Osteoblast (primary cell): Measurements from ENCODE around the gene ELMO1. TPM values are rescaled to one million over a fixed set of nuclear protein-coding genes. Genes with fewer than 3 reads are reported as not detected.

Source experiments
- DNase-seq: peaks from one replicate; pipeline ENCODE4 v3.0.0; 2011; ENCODE audit warnings: low spot score, mixed read lengths; ENCODE audit not compliant: insufficient read length; ENCODE audit errors: missing footprints
- H2AFZ ChIP-seq: 2 replicates; pipeline ENCODE4 v1.6.0; 2011; ENCODE audit warnings: mild to moderate bottlenecking, low read length
- H3K27ac ChIP-seq: 2 replicates; pipeline ENCODE4 v1.5.1; 2011; ENCODE audit warnings: mild to moderate bottlenecking, low read depth, low read length, moderate library complexity
- H3K27me3 ChIP-seq: 2 replicates; pipeline ENCODE4 v1.6.0; 2012; ENCODE audit warnings: mild to moderate bottlenecking, control low read depth, inconsistent platforms, low read length, moderate library complexity; ENCODE audit not compliant: insufficient read depth
- H3K36me3 ChIP-seq: 2 replicates; pipeline ENCODE4 v1.5.1; 2011; ENCODE audit warnings: mild to moderate bottlenecking, low read length, control low read depth, moderate library complexity; ENCODE audit not compliant: insufficient read depth
- H3K4me1 ChIP-seq: 2 replicates; pipeline ENCODE4 v1.5.1; 2011; ENCODE audit warnings: mild to moderate bottlenecking, low read length, control low read depth, moderate library complexity; ENCODE audit not compliant: insufficient read depth
- H3K4me2 ChIP-seq: 2 replicates; pipeline ENCODE4 v1.6.0; 2011; ENCODE audit warnings: mild to moderate bottlenecking, low read length; ENCODE audit not compliant: insufficient read depth
- H3K4me3 ChIP-seq: fragments of 200-600 bp; sonication (generic); 3 replicates; pipeline ENCODE4 v1.5.1; 2012; ENCODE audit warnings: mild to moderate bottlenecking, low read length, inconsistent platforms; ENCODE audit not compliant: insufficient read depth
- H3K79me2 ChIP-seq: 2 replicates; pipeline ENCODE4 v1.6.0; 2012; ENCODE audit warnings: mild to moderate bottlenecking, low read length, control low read depth, inconsistent platforms; ENCODE audit not compliant: insufficient read depth
- H3K9me3 ChIP-seq: 2 replicates; pipeline ENCODE4 v1.5.1; 2011; ENCODE audit warnings: low read depth, low read length, control low read depth
- H4K20me1 ChIP-seq: 2 replicates; pipeline ENCODE4 v1.6.0; 2012; ENCODE audit warnings: mild to moderate bottlenecking, low read length, control low read depth; ENCODE audit not compliant: insufficient read depth
- total RNA-seq: library from RNA; depleted of rRNA; stranded (reverse); fragments of >200 nt; gene quantifications from 2 replicates; pipeline ENCODE4 v1.2.3, GENCODE V29; 2012
- TF ChIP-seq, protein P1 (sequence below): IDR thresholded peaks from 2 replicates; pipeline ENCODE4 v1.5.1; 2011; ENCODE audit warnings: mild to moderate bottlenecking, low read depth, low read length, moderate library complexity; ENCODE audit errors: extremely low read depth

Gene ELMO1
- total RNA-seq, 1 donor, result 2.2 TPM

GRCh38 chr7:37379546-37380277 is 69.0 kb downstream of the ELMO1 start:
- H3K4me1 ChIP-seq, result no peaks in the 10 kb centered on the region
- no peak overlapping the region for H3K4me3 ChIP-seq
- H4K20me1 ChIP-seq, result no peaks in the 10 kb centered on the region
- peaks cover 2% of the 10 kb centered on the region for H3K9me3 ChIP-seq
- TF ChIP-seq, protein P1, sequence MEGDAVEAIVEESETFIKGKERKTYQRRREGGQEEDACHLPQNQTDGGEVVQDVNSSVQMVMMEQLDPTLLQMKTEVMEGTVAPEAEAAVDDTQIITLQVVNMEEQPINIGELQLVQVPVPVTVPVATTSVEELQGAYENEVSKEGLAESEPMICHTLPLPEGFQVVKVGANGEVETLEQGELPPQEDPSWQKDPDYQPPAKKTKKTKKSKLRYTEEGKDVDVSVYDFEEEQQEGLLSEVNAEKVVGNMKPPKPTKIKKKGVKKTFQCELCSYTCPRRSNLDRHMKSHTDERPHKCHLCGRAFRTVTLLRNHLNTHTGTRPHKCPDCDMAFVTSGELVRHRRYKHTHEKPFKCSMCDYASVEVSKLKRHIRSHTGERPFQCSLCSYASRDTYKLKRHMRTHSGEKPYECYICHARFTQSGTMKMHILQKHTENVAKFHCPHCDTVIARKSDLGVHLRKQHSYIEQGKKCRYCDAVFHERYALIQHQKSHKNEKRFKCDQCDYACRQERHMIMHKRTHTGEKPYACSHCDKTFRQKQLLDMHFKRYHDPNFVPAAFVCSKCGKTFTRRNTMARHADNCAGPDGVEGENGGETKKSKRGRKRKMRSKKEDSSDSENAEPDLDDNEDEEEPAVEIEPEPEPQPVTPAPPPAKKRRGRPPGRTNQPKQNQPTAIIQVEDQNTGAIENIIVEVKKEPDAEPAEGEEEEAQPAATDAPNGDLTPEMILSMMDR, result no peak
- no peaks in the 10 kb centered on the region for H3K27me3 ChIP-seq
- no peak overlapping the region for H3K27ac ChIP-seq
- no peak overlapping the region for H3K4me2 ChIP-seq
- no peaks in the 10 kb centered on the region for H3K79me2 ChIP-seq
- DNase-seq, result no peak
- H3K36me3 ChIP-seq, result no peaks in the 10 kb centered on the region
- no peak overlapping the region for H2AFZ ChIP-seq

GRCh38 chr7:37377231-37377630 is 71.4 kb downstream of the ELMO1 start:
- H4K20me1 ChIP-seq, result no peaks in the 10 kb centered on the region
- no peaks in the 10 kb centered on the region for H3K79me2 ChIP-seq
- no peaks in the 10 kb centered on the region for H3K36me3 ChIP-seq
- TF ChIP-seq, protein P1, result no peak
- H3K4me1 ChIP-seq, result no peaks in the 10 kb centered on the region
- H3K27ac ChIP-seq, result no peak overlapping the region
- H3K9me3 ChIP-seq, result peaks cover 2% of the 10 kb centered on the region
- no peak overlapping the region for H3K4me3 ChIP-seq
- no peak overlapping the region for H3K4me2 ChIP-seq
- DNase-seq, result no peak
- no peak overlapping the region for H2AFZ ChIP-seq
- no peaks in the 10 kb centered on the region for H3K27me3 ChIP-seq

DNA sequence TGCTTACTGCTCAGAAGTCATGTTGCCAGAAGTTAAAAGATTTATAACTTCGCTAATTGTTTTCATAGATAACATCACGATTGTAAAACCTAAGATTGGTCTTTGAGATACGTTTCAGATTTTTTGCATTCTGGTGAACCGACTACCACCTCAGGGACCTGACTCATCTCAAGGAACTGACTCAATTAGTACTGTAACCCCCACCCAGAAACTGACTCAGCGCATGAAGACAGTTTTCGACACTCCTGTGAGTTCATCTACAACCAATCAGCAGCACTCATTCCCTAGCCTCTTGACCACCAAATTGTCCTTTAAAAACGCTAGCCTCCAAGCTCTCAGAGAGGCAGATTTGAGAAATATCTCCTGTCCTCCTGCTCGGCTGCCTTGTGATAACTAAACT is 72.3 kb downstream of the ELMO1 start:
- TF ChIP-seq, protein P1, result no peak

DNA sequence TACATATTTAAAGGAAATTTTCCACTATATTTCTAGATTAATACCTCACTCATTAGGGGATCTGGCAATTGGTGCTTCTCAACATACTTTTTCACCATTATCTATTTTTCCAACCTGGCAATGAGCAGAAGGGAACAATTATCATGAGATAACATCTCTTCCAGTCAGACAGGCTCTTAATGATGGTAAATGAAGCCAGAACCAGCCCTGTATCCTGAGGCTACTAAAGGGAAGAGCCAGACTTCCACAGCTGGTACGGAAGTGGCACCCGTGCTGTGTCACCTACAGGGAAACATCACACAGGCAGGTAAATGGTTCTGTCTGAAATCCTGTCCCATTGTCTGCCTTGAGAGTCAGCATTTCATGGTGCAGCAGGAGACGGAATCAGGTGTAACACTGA is 75.9 kb downstream of the ELMO1 start:
- H3K27ac ChIP-seq, result no peak overlapping the region
- H3K4me1 ChIP-seq, result no peaks in the 10 kb centered on the region
- DNase-seq, result no peak
- no peaks in the 10 kb centered on the region for H3K27me3 ChIP-seq
- no peaks in the 10 kb centered on the region for H3K36me3 ChIP-seq
- H4K20me1 ChIP-seq, result no peaks in the 10 kb centered on the region
- no peaks in the 10 kb centered on the region for H3K79me2 ChIP-seq
- no peak overlapping the region for H3K4me2 ChIP-seq
- H3K4me3 ChIP-seq, result no peak overlapping the region
- no peaks in the 10 kb centered on the region for H3K9me3 ChIP-seq
- TF ChIP-seq, protein P1, result no peak
- H2AFZ ChIP-seq, result no peak overlapping the region

More for the DNA sequence above, 72.3 kb downstream of the ELMO1 start:
- Histone ChIP-seq H3K36me3 (no peaks in the 10 kb centered on the region), H3K4me2 (no peak overlapping the region), H2AFZ (no peak overlapping the region), H3K79me2 (no peaks in the 10 kb centered on the region), H3K9me3 (peaks cover 2% of the 10 kb centered on the region), H3K27ac (no peak overlapping the region), H4K20me1 (no peaks in the 10 kb centered on the region), H3K27me3 (no peaks in the 10 kb centered on the region), H3K4me1 (no peaks in the 10 kb centered on the region), H3K4me3 (no peak overlapping the region)
- DNase-seq, result no peak
